ENCODE data around the gene MIOX. TPM values are rescaled to one million over a fixed set of nuclear protein-coding genes. Genes with fewer than 3 reads are reported as not detected.

MIOX gene
- total RNA-seq, 1 experiment from 2014 or later, result not detected

DNA sequence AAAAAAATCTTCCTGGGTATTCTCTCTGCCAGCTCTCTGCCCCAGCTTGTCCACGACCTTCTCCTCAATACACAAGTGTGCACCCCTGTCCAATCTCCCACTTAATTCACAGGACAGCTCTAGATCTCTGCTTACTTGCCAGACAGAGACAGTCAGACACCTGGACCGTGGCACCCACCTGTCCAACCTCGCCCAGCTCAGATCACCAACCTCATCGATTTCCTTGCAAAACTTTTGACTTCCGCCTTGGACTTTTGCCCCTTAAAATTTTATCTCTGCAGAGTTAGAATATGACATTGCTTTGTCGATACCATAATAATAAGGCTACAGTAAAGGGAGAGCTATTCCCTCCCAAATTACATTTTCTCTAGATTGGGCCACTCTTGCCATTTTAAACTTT is 10.4 kb downstream of the MIOX start:
- Histone ChIP-seq H3K27me3 (replicated peaks; ENCODE audit: control insufficient read depth, insufficient read depth, low read length) (no peaks in the 10 kb centered on the region), H3K9me3 (no peaks in the 10 kb centered on the region), H3K4me3 (ENCODE audit: low read depth, low read length) (no peak overlapping the region), H3K4me1 (peaks cover 6% of the 10 kb centered on the region; the same call in 1 of the 2 replicates), H3K36me3 (ENCODE audit: control insufficient read depth, insufficient read depth, low read length) (no peaks in the 10 kb centered on the region)
- ChIA-PET CTCF (interaction anchor here (0.7 to 3.8 kb wide), 6 partner anchors 11 to 188 kb away, joined by 4 to 19 read pairs (median 7); partner anchors contain the start of genes LMF2, NCAPH2, SCO2 and SYCE3), POLR2A (interaction anchor here (2.6 kb wide), 1 partner anchor 11 kb away, joined by 14 read pairs; the partner anchor contains the start of genes LMF2 and NCAPH2)
- H3K27me3 Mint-ChIP-seq (ENCODE audit: insufficient read depth, unreplicated experiment), result no peaks in the 10 kb centered on the region
- H3K9me3 Mint-ChIP-seq (ENCODE audit: unreplicated experiment), result no peaks in the 10 kb centered on the region
- no peak overlapping the region for H3K27ac Mint-ChIP-seq (ENCODE audit: unreplicated experiment)
- TF ChIP-seq, protein P1, sequence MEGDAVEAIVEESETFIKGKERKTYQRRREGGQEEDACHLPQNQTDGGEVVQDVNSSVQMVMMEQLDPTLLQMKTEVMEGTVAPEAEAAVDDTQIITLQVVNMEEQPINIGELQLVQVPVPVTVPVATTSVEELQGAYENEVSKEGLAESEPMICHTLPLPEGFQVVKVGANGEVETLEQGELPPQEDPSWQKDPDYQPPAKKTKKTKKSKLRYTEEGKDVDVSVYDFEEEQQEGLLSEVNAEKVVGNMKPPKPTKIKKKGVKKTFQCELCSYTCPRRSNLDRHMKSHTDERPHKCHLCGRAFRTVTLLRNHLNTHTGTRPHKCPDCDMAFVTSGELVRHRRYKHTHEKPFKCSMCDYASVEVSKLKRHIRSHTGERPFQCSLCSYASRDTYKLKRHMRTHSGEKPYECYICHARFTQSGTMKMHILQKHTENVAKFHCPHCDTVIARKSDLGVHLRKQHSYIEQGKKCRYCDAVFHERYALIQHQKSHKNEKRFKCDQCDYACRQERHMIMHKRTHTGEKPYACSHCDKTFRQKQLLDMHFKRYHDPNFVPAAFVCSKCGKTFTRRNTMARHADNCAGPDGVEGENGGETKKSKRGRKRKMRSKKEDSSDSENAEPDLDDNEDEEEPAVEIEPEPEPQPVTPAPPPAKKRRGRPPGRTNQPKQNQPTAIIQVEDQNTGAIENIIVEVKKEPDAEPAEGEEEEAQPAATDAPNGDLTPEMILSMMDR (IDR thresholded peaks at IDR 0.05; ENCODE audit: insufficient read depth in 1 of 2, low read depth in 1 of 2, low read length in 1 of 2, severe bottlenecking in 1 of 2, unreplicated experiment in 1 of 2), result no peak
- intact Hi-C loops (cut with micrococcal nuclease; ENCODE audit: unreplicated experiment), result no loop called here
- no peak for DNase-seq
- no TSS peak for BruUV-seq (replicated peaks)
- peaks cover 7% of the 10 kb centered on the region for H3K4me1 Mint-ChIP-seq (ENCODE audit: low read depth, unreplicated experiment)
- H3K36me3 Mint-ChIP-seq (ENCODE audit: insufficient read depth, unreplicated experiment), result peaks cover 5% of the 10 kb centered on the region
- H3K4me3 Mint-ChIP-seq (ENCODE audit: unreplicated experiment), result no peak overlapping the region

DNA sequence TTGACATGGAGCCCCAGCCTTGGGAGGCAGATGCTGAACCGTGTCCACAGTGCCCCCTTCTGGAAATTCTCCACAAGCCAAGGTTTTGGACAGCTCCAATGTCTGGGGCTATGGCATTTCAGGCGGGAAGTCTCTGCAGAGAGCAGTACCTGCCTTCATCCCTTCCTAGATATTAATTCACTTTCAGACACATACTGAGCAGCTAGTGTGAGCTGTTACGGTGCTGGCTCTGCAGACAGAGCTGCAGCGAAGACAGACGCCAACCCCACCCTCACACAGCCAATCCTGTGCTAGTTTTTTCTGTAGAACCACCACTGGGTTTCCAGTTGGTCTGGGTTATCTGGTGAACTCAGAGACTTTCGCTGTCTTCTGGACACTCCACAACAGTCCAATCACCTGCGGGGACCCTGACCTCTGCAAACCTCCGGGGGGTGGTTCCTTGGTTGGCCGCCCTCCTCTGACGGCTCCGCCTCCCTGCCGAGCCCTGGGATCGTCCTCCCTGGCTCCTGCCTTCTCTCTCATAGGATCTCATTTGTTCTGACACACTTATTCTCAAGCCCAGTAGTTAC is 11.7 kb downstream of the MIOX start:
- Mint-ChIP-seq H3K27me3 (ENCODE audit: insufficient read depth, unreplicated experiment) (no peaks in the 10 kb centered on the region), H3K4me3 (ENCODE audit: unreplicated experiment) (peak overlapping the region; percentile 53), H3K36me3 (ENCODE audit: insufficient read depth, unreplicated experiment) (peaks cover 5% of the 10 kb centered on the region), H3K4me1 (ENCODE audit: low read depth, unreplicated experiment) (peaks cover 7% of the 10 kb centered on the region), H3K27ac (ENCODE audit: unreplicated experiment) (peak overlapping the region; percentile 63), H3K9me3 (ENCODE audit: unreplicated experiment) (no peaks in the 10 kb centered on the region)
- TF ChIP-seq, protein P1 (IDR thresholded peaks at IDR 0.05; ENCODE audit: insufficient read depth in 1 of 2, low read depth in 1 of 2, low read length in 1 of 2, severe bottlenecking in 1 of 2, unreplicated experiment in 1 of 2), result peak; percentile 40 to 62
- no peaks in the 10 kb centered on the region for H3K36me3 ChIP-seq (ENCODE audit: control insufficient read depth, insufficient read depth, low read length)
- ChIA-PET POLR2A (interaction anchor here (1.1 to 2.6 kb wide), 2 partner anchors 10 to 27 kb away, joined by 5 to 14 read pairs; partner anchors contain the start of genes LMF2, NCAPH2 and SCO2), CTCF (interaction anchor here (0.5 to 3.8 kb wide), 9 partner anchors 9 to 231 kb away, joined by 3 to 19 read pairs (median 6); partner anchors contain the start of genes ADM2, LMF2, NCAPH2 and SCO2)
- H3K9me3 ChIP-seq, result no peaks in the 10 kb centered on the region
- intact Hi-C loops (cut with micrococcal nuclease; ENCODE audit: unreplicated experiment), result loop anchor here (1.0 to 2.0 kb wide), 2 partner anchors 14 to 41 kb away; no protein-coding TSS in a partner anchor
- peaks cover 6% of the 10 kb centered on the region; the same call in 1 of the 2 replicates for H3K4me1 ChIP-seq
- no TSS peak for BruUV-seq (replicated peaks)
- H3K27me3 ChIP-seq (replicated peaks; ENCODE audit: control insufficient read depth, insufficient read depth, low read length), result no peaks in the 10 kb centered on the region
- H3K4me3 ChIP-seq (ENCODE audit: low read depth, low read length), result peak overlapping the region; percentile 1; the same call in 1 of the 2 replicates
- DNase-seq, result peak; percentile 86 to 88

DNA sequence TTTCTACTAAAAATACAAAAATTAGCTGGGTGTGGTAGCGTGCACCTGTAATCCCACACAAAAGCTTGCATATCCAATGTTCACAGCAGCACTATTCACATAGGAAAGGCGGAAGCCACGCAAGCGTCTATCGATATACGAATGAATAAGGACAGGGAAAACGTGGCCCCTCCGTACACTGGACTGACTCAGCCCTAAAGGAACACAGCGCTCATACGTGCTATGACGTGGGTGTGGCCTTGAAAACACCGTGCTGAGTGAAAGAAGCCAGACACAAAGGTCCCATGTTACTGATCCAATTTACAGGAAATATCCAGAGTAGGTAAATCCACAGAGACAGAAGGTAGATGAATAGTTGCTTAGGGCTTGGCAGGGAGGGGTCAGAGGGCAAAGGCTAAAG is 13.8 kb downstream of the MIOX start:
- intact Hi-C loops (cut with micrococcal nuclease; ENCODE audit: unreplicated experiment), result loop anchor here (10.0 kb wide), 1 partner anchor 106 kb away; no protein-coding TSS in a partner anchor
- no peak for DNase-seq
- peaks cover 6% of the 10 kb centered on the region; the same call in 1 of the 2 replicates for H3K4me1 ChIP-seq
- H3K4me3 Mint-ChIP-seq (ENCODE audit: unreplicated experiment), result no peak overlapping the region
- peaks cover 5% of the 10 kb centered on the region for H3K36me3 Mint-ChIP-seq (ENCODE audit: insufficient read depth, unreplicated experiment)
- no TSS peak for BruUV-seq (replicated peaks)
- POLR2A ChIA-PET, result no interaction called here
- H3K4me1 Mint-ChIP-seq (ENCODE audit: low read depth, unreplicated experiment), result peaks cover 7% of the 10 kb centered on the region
- no peaks in the 10 kb centered on the region for H3K9me3 ChIP-seq
- no peaks in the 10 kb centered on the region for H3K27me3 Mint-ChIP-seq (ENCODE audit: insufficient read depth, unreplicated experiment)
- no peaks in the 10 kb centered on the region; the same call in 1 of the 2 replicates for H3K36me3 ChIP-seq (ENCODE audit: control insufficient read depth, insufficient read depth, low read length)
- H3K27me3 ChIP-seq (replicated peaks; ENCODE audit: control insufficient read depth, insufficient read depth, low read length), result no peaks in the 10 kb centered on the region
- no peak overlapping the region for H3K27ac Mint-ChIP-seq (ENCODE audit: unreplicated experiment)
- no peaks in the 10 kb centered on the region for H3K9me3 Mint-ChIP-seq (ENCODE audit: unreplicated experiment)
- no peak overlapping the region for H3K4me3 ChIP-seq (ENCODE audit: low read depth, low read length)
- TF ChIP-seq, protein P1 (IDR thresholded peaks at IDR 0.05; ENCODE audit: insufficient read depth in 1 of 2, low read depth in 1 of 2, low read length in 1 of 2, severe bottlenecking in 1 of 2, unreplicated experiment in 1 of 2), result no peak
- CTCF ChIA-PET, result interaction anchor here (0.7 to 3.8 kb wide), 2 partner anchors 7 to 9 kb away, joined by 3 to 14 read pairs; partner anchors contain the start of genes LMF2 and NCAPH2

All from Caco-2 (cell line).